HepG2 (cell line): Measurements from ENCODE around the gene NEIL1. TPM values are rescaled to one million over a fixed set of nuclear protein-coding genes. Genes with fewer than 3 reads are reported as not detected.

ENCODE experiments used
- EED ChIP-seq: sonication (generic); formaldehyde crosslinking; IDR thresholded peaks from 2 replicates; pipeline ENCODE4 v1.5.0; 2020; ENCODE audit warnings: mild to moderate bottlenecking, missing genetic modification reagents
- GZF1 ChIP-seq: sonication (generic); formaldehyde crosslinking; IDR thresholded peaks from 2 replicates; pipeline ENCODE4 v1.5.1; 2020; ENCODE audit warnings: mild to moderate bottlenecking, missing genetic modification reagents
- HMGXB3 ChIP-seq: sonication (generic); formaldehyde crosslinking; IDR thresholded peaks from 2 replicates; pipeline ENCODE4 v1.4.0; 2020; ENCODE audit warnings: missing genetic modification reagents, borderline replicate concordance
- MED13 ChIP-seq: sonication (generic); formaldehyde crosslinking; IDR thresholded peaks from 2 replicates; pipeline ENCODE4 v1.5.0; 2020; ENCODE audit warnings: missing genetic modification reagents
- NRL ChIP-seq: sonication (generic); formaldehyde crosslinking; IDR thresholded peaks from 2 replicates; pipeline ENCODE4 v1.5.0; 2020; ENCODE audit warnings: missing genetic modification reagents, mild to moderate bottlenecking, moderate library complexity, borderline replicate concordance
- POGZ ChIP-seq: sonication (generic); formaldehyde crosslinking; IDR thresholded peaks from 2 replicates; pipeline ENCODE4 v1.4.0; 2020; ENCODE audit warnings: mild to moderate bottlenecking, missing genetic modification reagents
- PPARG ChIP-seq: conservative IDR thresholded peaks from 2 replicates; pipeline ENCODE4 v1.6.1; 2016; ENCODE audit warnings: missing biosample characterization, missing genetic modification reagents
- SATB2 ChIP-seq: sonication (generic); formaldehyde crosslinking; IDR thresholded peaks from 2 replicates; pipeline ENCODE4 v1.5.0; 2020; ENCODE audit warnings: missing genetic modification reagents
- SIN3A ChIP-seq: IDR thresholded peaks from 2 replicates; pipeline ENCODE4 v1.6.1; 2011; ENCODE audit warnings: low read depth, mild to moderate bottlenecking, control low read depth, low read length, borderline replicate concordance
- SRF ChIP-seq: IDR thresholded peaks from 2 replicates; pipeline ENCODE4 v1.6.1; 2011; ENCODE audit warnings: mild to moderate bottlenecking, low read depth, low read length, moderate library complexity
- TEF ChIP-seq: sonication (generic); formaldehyde crosslinking; IDR thresholded peaks from 2 replicates; pipeline ENCODE4 v1.5.0; 2020; ENCODE audit warnings: missing genetic modification reagents
- TFDP1 ChIP-seq: IDR thresholded peaks from 2 replicates; pipeline ENCODE4 v1.6.1; 2016; ENCODE audit warnings: missing compliant biosample characterization, missing genetic modification reagents, borderline replicate concordance
- THAP11 ChIP-seq: IDR thresholded peaks from 2 replicates; pipeline ENCODE4 v1.6.1; 2016; ENCODE audit warnings: missing biosample characterization, missing genetic modification reagents
- YEATS2 ChIP-seq: sonication (generic); formaldehyde crosslinking; IDR thresholded peaks from 2 replicates; pipeline ENCODE4 v1.4.0; 2020; ENCODE audit warnings: missing genetic modification reagents, borderline replicate concordance
- ZFP90 ChIP-seq: sonication (generic); formaldehyde crosslinking; IDR thresholded peaks from 2 replicates; pipeline ENCODE4 v1.8.0; 2022; ENCODE audit warnings: missing genetic modification reagents, mild to moderate bottlenecking, inconsistent platforms, borderline replicate concordance
- ZNF124 ChIP-seq: sonication (generic); formaldehyde crosslinking; IDR thresholded peaks from 2 replicates; pipeline ENCODE4 v1.4.0; 2020; ENCODE audit warnings: missing genetic modification reagents
- ZNF275 ChIP-seq: sonication (generic); formaldehyde crosslinking; IDR thresholded peaks from 2 replicates; pipeline ENCODE4 v1.8.0; 2022; ENCODE audit warnings: missing genetic modification reagents, mild to moderate bottlenecking, inconsistent platforms, borderline replicate concordance
- ZNF280B ChIP-seq: sonication (generic); formaldehyde crosslinking; IDR thresholded peaks from 2 replicates; pipeline ENCODE4 v1.5.0; 2020; ENCODE audit warnings: missing genetic modification reagents, mild to moderate bottlenecking, borderline replicate concordance
- ZNF354B ChIP-seq: sonication (generic); formaldehyde crosslinking; IDR thresholded peaks from 2 replicates; pipeline ENCODE4 v1.8.0; 2022; ENCODE audit warnings: mild to moderate bottlenecking, missing genetic modification reagents
- ZNF546 ChIP-seq: sonication (generic); formaldehyde crosslinking; conservative IDR thresholded peaks from 2 replicates; pipeline ENCODE4 v1.8.1; 2023; ENCODE audit warnings: mild to moderate bottlenecking, missing genetic modification reagents
- polyA plus RNA-seq, 8 experiments: library from polyadenylated mRNA; depleted of rRNA in 3 of 8; stranded (reverse) in 7 of 8; unstranded in 1 of 8; fragments of >200 nt; fragmentation: Illumina TruSeq in 4 of 8; extraction: Trizol in 4 of 8; gene quantifications; 2 replicates each; pipeline versions ENCODE4 v1.2.1 to v1.2.3, GENCODE V29; 2011 to 2016; ENCODE audit warnings: low read depth in 4 of 8, missing spikeins in 1 of 8, mixed read lengths in 1 of 8; ENCODE audit not compliant: insufficient read depth in 1 of 8
- total RNA-seq, 5 experiments: library from RNA; depleted of rRNA; stranded (reverse); fragments of >200 nt; fragmentation: Illumina TruSeq; extraction: Trizol; gene quantifications; 2 replicates each; pipeline ENCODE4 v1.2.3, GENCODE V29; 2016; ENCODE audit warnings: low read depth in 1 of 5

NEIL1 gene
- total and polyA plus RNA-seq, 2 of the 13 experiments (the other 11 are each of a cell fraction or from before 2014, with no cell fraction given): 10.4 to 15.5 TPM

GRCh38 chr15:75335705-75336355 is 11.0 kb upstream of the NEIL1 start, which contains the start of gene COMMD4 (continued):
- TF ChIP-seq SRF: no peak
- 0 out of 2 replicates have a peak, but pooled peaks have one; percentile 28 for TF ChIP-seq PPARG (CRISPR knock-in tag)
- no peak for TF ChIP-seq ZNF354B
- peak; percentile 98 for TF ChIP-seq TFDP1 (CRISPR knock-in tag)
- TF ChIP-seq SATB2: no peak
- TF ChIP-seq ZNF546 (CRISPR knock-in tag): no peak
- peak; percentile 97 for TF ChIP-seq YEATS2
- TF ChIP-seq HMGXB3 (CRISPR knock-in tag): peak; percentile 79; the same call in 1 of the 2 replicates
- TF ChIP-seq TEF (CRISPR knock-in tag): no peak
- TF ChIP-seq ZNF124: peak; percentile 56; the same call in 1 of the 2 replicates
- no peak for TF ChIP-seq ZFP90 (CRISPR knock-in tag)
- peak; percentile 91 for TF ChIP-seq THAP11 (CRISPR knock-in tag)
- no peak for TF ChIP-seq MED13 (CRISPR knock-in tag)
- TF ChIP-seq EED (CRISPR knock-in tag): no peak
- no peak for TF ChIP-seq GZF1 (CRISPR knock-in tag)
- peak; percentile 96 for TF ChIP-seq SIN3A
- TF ChIP-seq NRL (CRISPR knock-in tag): peak; percentile 86; the same call in 1 of the 2 replicates
- no peak for TF ChIP-seq ZNF275 (CRISPR knock-in tag)
- peak; percentile 85 for TF ChIP-seq ZNF280B
- peak; percentile 73 for TF ChIP-seq POGZ (CRISPR knock-in tag)
